MM.1S (cell line): Measurements from ENCODE around the gene GCNT1.
"Not testable (repeated sequence)": the region's sequence is repeated elsewhere in the genome, so short reads cannot be mapped to it uniquely, and the experiment has no call there.

Experiments
- DNase-seq: peaks from one replicate; pipeline ENCODE4 v3.0.0-alpha.2; 2015
- H2AFZ ChIP-seq: fragments of 300-600 bp; sonication (generic); 2 replicates; pipeline ENCODE4 v1.6.0; 2016; ENCODE audit warnings: antibody characterized with exemption, low read length
- H3F3A ChIP-seq: fragments of 300-600 bp; sonication (generic); 2 replicates; pipeline ENCODE4 v1.6.1; 2016; ENCODE audit warnings: mild to moderate bottlenecking, antibody characterized with exemption, low read length, moderate library complexity, mixed read lengths; ENCODE audit not compliant: insufficient read depth
- H3K27ac ChIP-seq: fragments of 300-600 bp; sonication (generic); 2 replicates; pipeline ENCODE4 v1.5.1; 2016; ENCODE audit warnings: mild to moderate bottlenecking, low read length
- H3K27me3 ChIP-seq: fragments of 300-600 bp; sonication (generic); replicated peaks from 2 replicates; pipeline ENCODE4 v1.6.0; 2016; ENCODE audit warnings: low read length; ENCODE audit not compliant: insufficient read depth
- H3K36me3 ChIP-seq: fragments of 300-600 bp; sonication (generic); replicated peaks from 2 replicates; pipeline ENCODE4 v1.6.1; 2016; ENCODE audit warnings: mild to moderate bottlenecking, low read length, mixed read lengths; ENCODE audit not compliant: insufficient read depth
- H3K4me1 ChIP-seq: fragments of 300-600 bp; sonication (generic); 2 replicates; pipeline ENCODE4 v1.6.1; 2016; ENCODE audit warnings: low read length, mixed read lengths
- H3K4me2 ChIP-seq: fragments of 300-600 bp; sonication (generic); 2 replicates; pipeline ENCODE4 v1.6.0; 2016; ENCODE audit warnings: low read depth, low read length
- H3K4me3 ChIP-seq: fragments of 300-600 bp; sonication (generic); 2 replicates; pipeline ENCODE4 v1.5.1; 2016; ENCODE audit warnings: low read length, mixed read lengths
- H3K79me2 ChIP-seq: fragments of 300-600 bp; sonication (generic); 2 replicates; pipeline ENCODE4 v1.6.1; 2016; ENCODE audit warnings: mixed run types, low read length, mixed read lengths
- H3K9ac ChIP-seq: fragments of 300-600 bp; sonication (generic); 2 replicates; pipeline ENCODE4 v1.6.1; 2016; ENCODE audit warnings: low read length, mixed read lengths
- H3K9me2 ChIP-seq: fragments of 300-600 bp; sonication (generic); replicated peaks from 2 replicates; pipeline ENCODE4 v1.6.1; 2016; ENCODE audit warnings: mild to moderate bottlenecking, low read length, mixed read lengths; ENCODE audit not compliant: insufficient read depth
- H3K9me3 ChIP-seq: fragments of 300-600 bp; sonication (generic); replicated peaks from 2 replicates; pipeline ENCODE4 v1.6.1; 2016; ENCODE audit warnings: mild to moderate bottlenecking, low read length, mixed read lengths; ENCODE audit not compliant: insufficient read depth
- H4K20me1 ChIP-seq: fragments of 300-600 bp; sonication (generic); 2 replicates; pipeline ENCODE4 v1.6.1; 2016; ENCODE audit warnings: mild to moderate bottlenecking, low read length, moderate library complexity, mixed read lengths; ENCODE audit not compliant: insufficient read depth
- CTCF ChIP-seq: fragments of 300-600 bp; sonication (generic); IDR thresholded peaks from 2 replicates; pipeline ENCODE4 v1.5.1; 2016; ENCODE audit warnings: antibody characterized with exemption, low read length, mixed read lengths
- EZH2 ChIP-seq: fragments of 300-600 bp; sonication (generic); optimal IDR thresholded peaks from 2 replicates; pipeline ENCODE3; 2017; ENCODE audit warnings: low read depth, mild to moderate bottlenecking, antibody characterized with exemption, low read length, mixed read lengths
- EZH2phosphoT487 ChIP-seq: fragments of 300-600 bp; sonication (generic); IDR thresholded peaks from 2 replicates; pipeline ENCODE4 v1.6.1; 2018; ENCODE audit warnings: antibody characterized with exemption, low read length

The GCNT1 gene

GRCh38 chr9:76475686-76476085, 16.7 kb downstream of the GCNT1 start:
- TF ChIP-seq EZH2phosphoT487 (no peak), CTCF (no peak), EZH2 (no peak)
- H3K79me2 ChIP-seq, result no peaks in the 10 kb centered on the region
- no peak overlapping the region for H3K4me2 ChIP-seq
- H3K4me3 ChIP-seq, result no peak overlapping the region
- no peaks in the 10 kb centered on the region for H3F3A ChIP-seq
- H3K36me3 ChIP-seq, result no peaks in the 10 kb centered on the region
- H3K9me3 ChIP-seq, result no peaks in the 10 kb centered on the region
- H3K4me1 ChIP-seq, result no peaks in the 10 kb centered on the region
- H3K9me2 ChIP-seq, result no peaks in the 10 kb centered on the region
- no peaks in the 10 kb centered on the region for H4K20me1 ChIP-seq
- H3K27ac ChIP-seq, result no peak overlapping the region
- H2AFZ ChIP-seq, result no peak overlapping the region
- no peak overlapping the region for H3K9ac ChIP-seq
- no peak for DNase-seq
- H3K27me3 ChIP-seq, result no peaks in the 10 kb centered on the region

GRCh38 chr9:76477818-76478217, 18.8 kb downstream of the GCNT1 start:
- not testable (repeated sequence) for H3K9ac ChIP-seq, H3K9me3 ChIP-seq, H3K79me2 ChIP-seq, H4K20me1 ChIP-seq, H3F3A ChIP-seq, H3K4me1 ChIP-seq, H3K4me2 ChIP-seq, H3K27me3 ChIP-seq, DNase-seq, H3K9me2 ChIP-seq, H2AFZ ChIP-seq, H3K27ac ChIP-seq, H3K4me3 ChIP-seq, H3K36me3 ChIP-seq

GRCh38 chr9:76478226-76478625, 19.2 kb downstream of the GCNT1 start:
- Histone ChIP-seq H3K9me2 (no peaks in the 10 kb centered on the region), H3K79me2 (no peaks in the 10 kb centered on the region), H3K27me3 (no peaks in the 10 kb centered on the region), H3K27ac (no peak overlapping the region), H3F3A (no peaks in the 10 kb centered on the region), H2AFZ (no peak overlapping the region), H3K9me3 (no peaks in the 10 kb centered on the region), H3K36me3 (no peaks in the 10 kb centered on the region), H3K4me2 (no peak overlapping the region), H3K4me1 (no peaks in the 10 kb centered on the region), H3K9ac (no peak overlapping the region), H3K4me3 (no peak overlapping the region), H4K20me1 (no peaks in the 10 kb centered on the region)
- TF ChIP-seq CTCF (no peak), EZH2 (no peak), EZH2phosphoT487 (no peak)
- no peak for DNase-seq

DNA sequence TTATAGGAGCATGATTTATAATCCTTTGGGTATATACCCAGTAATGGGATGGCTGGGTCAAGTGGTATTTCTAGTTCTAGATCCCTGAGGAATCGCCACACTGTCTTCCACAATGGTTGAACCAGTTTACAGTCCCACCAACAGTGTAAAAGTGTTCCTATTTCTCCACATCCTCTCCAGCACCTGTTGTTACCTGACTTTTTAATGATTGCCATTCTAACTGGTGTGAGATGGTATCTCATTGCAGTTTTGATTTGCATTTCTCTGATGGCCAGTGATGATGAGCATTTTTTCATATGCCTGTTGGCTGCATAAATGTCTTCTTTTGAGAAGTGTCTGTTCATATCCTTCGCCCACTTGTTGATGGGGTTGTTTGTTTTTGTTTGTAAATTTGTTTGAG, 20.4 kb downstream of the GCNT1 start:
- not testable (repeated sequence) for H3K4me1 ChIP-seq, H2AFZ ChIP-seq, H4K20me1 ChIP-seq, H3K79me2 ChIP-seq, H3K4me2 ChIP-seq, H3K9ac ChIP-seq, H3K9me2 ChIP-seq, DNase-seq, H3K4me3 ChIP-seq, H3F3A ChIP-seq, H3K27me3 ChIP-seq, H3K9me3 ChIP-seq, H3K36me3 ChIP-seq, H3K27ac ChIP-seq
